Measurements from ENCODE around the gene C2CD3. TPM values are rescaled to one million over a fixed set of nuclear protein-coding genes. Genes with fewer than 3 reads are reported as not detected.

C2CD3 gene
- total RNA-seq, 1 experiment from 2014 or later: 18.7 TPM

GRCh38 chr11:74050465-74050864 lies 120.3 kb downstream of the C2CD3 start (continued):
- TF ChIP-seq ERG (CRISPR knock-in tag; IDR thresholded peaks at IDR 0.05) (no peak), E2F1 (CRISPR knock-in tag; IDR thresholded peaks at IDR 0.05) (no peak), OVOL2 (CRISPR knock-in tag; IDR thresholded peaks at IDR 0.05; ENCODE audit: borderline replicate concordance) (no peak), STAT6 (CRISPR knock-in tag; conservative IDR thresholded peaks at IDR 0.05; ENCODE audit: low read depth) (no peak), HMGXB4 (CRISPR knock-in tag; IDR thresholded peaks at IDR 0.05) (no peak), USF2 (CRISPR knock-in tag; IDR thresholded peaks at IDR 0.05) (no peak)

GRCh38 chr11:74048993-74049392 lies 121.8 kb downstream of the C2CD3 start:
- Mint-ChIP-seq H3K4me1 (peaks cover 8% of the 10 kb centered on the region), H3K4me3 (no peak overlapping the region), H3K27me3 (ENCODE audit: low read depth) (no peaks in the 10 kb centered on the region), H3K27ac (no peak overlapping the region), H3K9me3 (no peaks in the 10 kb centered on the region), H3K36me3 (no peaks in the 10 kb centered on the region)
- CTCF ChIA-PET: no interaction called here
- no peak for TF ChIP-seq ZNF532 (CRISPR knock-in tag; IDR thresholded peaks at IDR 0.05; ENCODE audit: borderline replicate concordance)
- no peak for TF ChIP-seq MXD4 (CRISPR knock-in tag; IDR thresholded peaks at IDR 0.05; ENCODE audit: borderline replicate concordance)
- no peak for ATAC-seq
- DNase-seq (ENCODE audit: low spot score): no peak
- POLR2A ChIA-PET: no interaction called here

GRCh38 chr11:74044538-74044937 lies 126.3 kb downstream of the C2CD3 start:
- ChIA-PET CTCF (interaction anchor here (0.6 to 0.7 kb wide), 2 partner anchors 259 to 1161 kb away, joined by 3 read pairs; no protein-coding TSS in a partner anchor), POLR2A (no interaction called here)
- Mint-ChIP-seq H3K27ac (no peak overlapping the region), H3K4me1 (peaks cover 8% of the 10 kb centered on the region), H3K9me3 (no peaks in the 10 kb centered on the region), H3K36me3 (peaks cover 10% of the 10 kb centered on the region; the same call in 1 of the 2 replicates), H3K27me3 (ENCODE audit: low read depth) (no peaks in the 10 kb centered on the region), H3K4me3 (no peak overlapping the region)
- ATAC-seq (no peak), DNase-seq (ENCODE audit: low spot score) (no peak)
- TF ChIP-seq TCF7 (CRISPR knock-in tag; IDR thresholded peaks at IDR 0.05; ENCODE audit: low read depth): no peak
- TF ChIP-seq RORB (CRISPR knock-in tag; IDR thresholded peaks at IDR 0.05): no peak
- TF ChIP-seq GABPB1 (CRISPR knock-in tag; IDR thresholded peaks at IDR 0.05): no peak
- TF ChIP-seq AFF4 (CRISPR knock-in tag; IDR thresholded peaks at IDR 0.05; ENCODE audit: borderline replicate concordance): no peak
- no peak for TF ChIP-seq RELA (CRISPR knock-in tag; IDR thresholded peaks at IDR 0.05; ENCODE audit: borderline replicate concordance)
- no peak for TF ChIP-seq E2F1 (CRISPR knock-in tag; IDR thresholded peaks at IDR 0.05)

All from WTC11 (cell line).